HEK293 (cell line): Measurements from ENCODE around the gene NXN.

Experiments used
- CTCF ChIA-PET: fragments of 350-600 bp; formaldehyde crosslinking; extraction: SDS; loops from one replicate; lab custom pipeline; 2021; ENCODE audit warnings: antibody characterized with exemption; lab: Yijun Ruan, JAX
- POLR2A ChIA-PET: fragments of 300-600 bp; formaldehyde crosslinking; extraction: SDS; loops from one replicate; lab custom pipeline; 2020; ENCODE audit warnings: antibody characterized with exemption, inconsistent platforms; lab: Yijun Ruan, JAX
- H3K27ac ChIP-seq: fragments of 200-500 bp; sonication (Bioruptor generic); 2 replicates; pipeline ENCODE4 v1.5.1; 2014; ENCODE audit warnings: low read depth, low read length, control low read depth, inconsistent platforms; ENCODE audit errors: extremely low read depth
- H3K36me3 ChIP-seq, 2 experiments: fragments of 200-500 bp in 1 of 2; sonication (Bioruptor generic) in 1 of 2; 1 replicate in 1 of 2; 2 replicates in 1 of 2; pipeline ENCODE4 v1.5.1; 2014 to 2017; ENCODE audit warnings: inconsistent platforms in 2 of 2, low read length in 2 of 2; ENCODE audit not compliant: control insufficient read depth in 2 of 2, insufficient read depth in 1 of 2
- H3K4me1 ChIP-seq: fragments of 200-500 bp; sonication (Bioruptor generic); 2 replicates; pipeline ENCODE4 v1.5.1; 2014; ENCODE audit warnings: mild to moderate bottlenecking, low read length, inconsistent platforms; ENCODE audit not compliant: control insufficient read depth, insufficient read depth
- H3K4me3 ChIP-seq: 2 replicates; pipeline ENCODE4 v1.5.1; 2011; ENCODE audit warnings: low read depth, mild to moderate bottlenecking, control low read depth, low read length, moderate library complexity
- H3K9me3 ChIP-seq: fragments of 200-500 bp; sonication (Bioruptor generic); 2 replicates; pipeline ENCODE4 v1.5.1; 2014; ENCODE audit warnings: low read depth, low read length, inconsistent platforms; ENCODE audit not compliant: control insufficient read depth, insufficient read depth
- ATF2 ChIP-seq: fragments of 450-650 bp; formaldehyde crosslinking; IDR thresholded peaks from 2 replicates; pipeline ENCODE4 v1.5.1; 2016; ENCODE audit warnings: missing biosample characterization, missing genetic modification characterization, low read depth
- GLI2 ChIP-seq: fragments of 450-650 bp; formaldehyde crosslinking; IDR thresholded peaks from 2 replicates; pipeline ENCODE4; 2017; ENCODE audit warnings: missing biosample characterization, missing genetic modification characterization, low read depth, borderline replicate concordance
- GLIS2 ChIP-seq: fragments of 450-650 bp; formaldehyde crosslinking; IDR thresholded peaks from 2 replicates; pipeline ENCODE4 v1.5.1; 2016; ENCODE audit warnings: missing biosample characterization, missing genetic modification characterization
- KLF1 ChIP-seq: fragments of 450-650 bp; formaldehyde crosslinking; IDR thresholded peaks from 2 replicates; pipeline ENCODE4 v1.5.1; 2016; ENCODE audit warnings: missing biosample characterization, missing genetic modification characterization
- MZF1 ChIP-seq: fragments of 450-650 bp; formaldehyde crosslinking; IDR thresholded peaks from 2 replicates; pipeline ENCODE4 v1.5.1; 2017; ENCODE audit warnings: missing biosample characterization, missing genetic modification characterization, borderline replicate concordance
- ZBTB21 ChIP-seq: fragments of 450-650 bp; formaldehyde crosslinking; IDR thresholded peaks from 2 replicates; pipeline ENCODE4 v1.5.1; 2017; ENCODE audit warnings: missing biosample characterization, missing genetic modification characterization
- ZFP41 ChIP-seq: fragments of 450-650 bp; formaldehyde crosslinking; IDR thresholded peaks from 2 replicates; pipeline ENCODE4 v1.5.1; 2016; ENCODE audit warnings: missing biosample characterization, missing genetic modification characterization, borderline replicate concordance
- ZNF121 ChIP-seq: fragments of 450-650 bp; formaldehyde crosslinking; IDR thresholded peaks from 2 replicates; pipeline ENCODE4 v1.5.1; 2016; ENCODE audit warnings: missing biosample characterization, missing genetic modification characterization
- ZNF155 ChIP-seq: fragments of 450-650 bp; formaldehyde crosslinking; IDR thresholded peaks from 2 replicates; pipeline ENCODE4 v1.5.1; 2016; ENCODE audit warnings: missing biosample characterization, missing genetic modification characterization
- ZNF174 ChIP-seq: fragments of 450-650 bp; formaldehyde crosslinking; IDR thresholded peaks from 2 replicates; pipeline ENCODE4 v1.5.0; 2017; ENCODE audit warnings: missing biosample characterization, mild to moderate bottlenecking, missing genetic modification characterization
- ZNF184 ChIP-seq: fragments of 450-650 bp; IDR thresholded peaks from 2 replicates; pipeline ENCODE4 v1.5.1; 2018; ENCODE audit warnings: missing biosample characterization, mild to moderate bottlenecking, missing genetic modification characterization
- ZNF202 ChIP-seq: fragments of 450-650 bp; formaldehyde crosslinking; IDR thresholded peaks from 2 replicates; pipeline ENCODE4 v1.5.1; 2016; ENCODE audit warnings: missing biosample characterization, missing genetic modification characterization, borderline replicate concordance
- ZNF302 ChIP-seq: fragments of 450-650 bp; formaldehyde crosslinking; IDR thresholded peaks from 2 replicates; pipeline ENCODE4 v1.5.1; 2016; ENCODE audit warnings: missing biosample characterization, missing genetic modification characterization, low read depth
- ZNF426 ChIP-seq: fragments of 450-650 bp; formaldehyde crosslinking; IDR thresholded peaks from 2 replicates; pipeline ENCODE4 v1.5.1; 2017; ENCODE audit warnings: missing biosample characterization, missing genetic modification characterization, mild to moderate bottlenecking, inconsistent platforms, moderate library complexity
- ZNF626 ChIP-seq: fragments of 450-650 bp; sonication (Bioruptor Pico); formaldehyde crosslinking; IDR thresholded peaks from 2 replicates; pipeline ENCODE4 v1.5.1; 2018; ENCODE audit warnings: missing biosample characterization, missing genetic modification characterization, inconsistent platforms
- ZNF658 ChIP-seq: fragments of 450-650 bp; formaldehyde crosslinking; IDR thresholded peaks from 2 replicates; pipeline ENCODE4; 2016; ENCODE audit warnings: missing biosample characterization, missing genetic modification characterization
- ZNF747 ChIP-seq: fragments of 450-650 bp; formaldehyde crosslinking; IDR thresholded peaks from 2 replicates; pipeline ENCODE4 v1.5.1; 2016; ENCODE audit warnings: missing biosample characterization, missing genetic modification characterization
- ZSCAN18 ChIP-seq: fragments of 450-650 bp; formaldehyde crosslinking; IDR thresholded peaks from 2 replicates; pipeline ENCODE4 v1.5.1; 2016; ENCODE audit warnings: missing biosample characterization, missing genetic modification characterization
- TF ChIP-seq, protein P1 (sequence below): fragments of 450-650 bp; formaldehyde crosslinking; optimal IDR thresholded peaks from 2 replicates; pipeline ENCODE3; 2016; ENCODE audit warnings: missing biosample characterization, mild to moderate bottlenecking, missing genetic modification characterization
- TF ChIP-seq, protein P2 (sequence below): fragments of 450-650 bp; IDR thresholded peaks from 2 replicates; pipeline ENCODE4 v1.5.1; 2018; ENCODE audit warnings: missing biosample characterization, mild to moderate bottlenecking, missing genetic modification characterization
- TF ChIP-seq, protein P3 (sequence below): fragments of 450-650 bp; formaldehyde crosslinking; IDR thresholded peaks from 2 replicates; pipeline ENCODE4 v1.5.0; 2017; ENCODE audit warnings: missing biosample characterization, missing genetic modification characterization, borderline replicate concordance

NXN gene

GRCh38 chr17:1027044-1027443 lies 47.5 kb upstream of the NXN start:
- no peak overlapping the region for H3K27ac ChIP-seq
- H3K4me3 ChIP-seq: no peak overlapping the region
- ChIA-PET CTCF (interaction anchor here (0.6 to 0.7 kb wide), 2 partner anchors 31 to 615 kb away, joined by 3 to 5 read pairs; no protein-coding TSS in a partner anchor), POLR2A (interaction anchor here (0.9 kb wide), 1 partner anchor 22 kb away, joined by 5 read pairs; no protein-coding TSS in a partner anchor)
- H3K9me3 ChIP-seq: no peaks in the 10 kb centered on the region
- no peaks in the 10 kb centered on the region for H3K4me1 ChIP-seq
- TF ChIP-seq ZNF174 (tag by site-specific recombination) (no peak), ZFP41 (tag by site-specific recombination) (no peak), ZNF426 (tag by site-specific recombination) (no peak), ZNF184 (tag by site-specific recombination) (no peak), KLF1 (tag by site-specific recombination) (no peak), ZNF202 (tag by site-specific recombination) (no peak), ZNF747 (tag by site-specific recombination) (no peak), ZNF302 (tag by site-specific recombination) (no peak), MZF1 (tag by site-specific recombination) (no peak)
- TF ChIP-seq, protein P1, sequence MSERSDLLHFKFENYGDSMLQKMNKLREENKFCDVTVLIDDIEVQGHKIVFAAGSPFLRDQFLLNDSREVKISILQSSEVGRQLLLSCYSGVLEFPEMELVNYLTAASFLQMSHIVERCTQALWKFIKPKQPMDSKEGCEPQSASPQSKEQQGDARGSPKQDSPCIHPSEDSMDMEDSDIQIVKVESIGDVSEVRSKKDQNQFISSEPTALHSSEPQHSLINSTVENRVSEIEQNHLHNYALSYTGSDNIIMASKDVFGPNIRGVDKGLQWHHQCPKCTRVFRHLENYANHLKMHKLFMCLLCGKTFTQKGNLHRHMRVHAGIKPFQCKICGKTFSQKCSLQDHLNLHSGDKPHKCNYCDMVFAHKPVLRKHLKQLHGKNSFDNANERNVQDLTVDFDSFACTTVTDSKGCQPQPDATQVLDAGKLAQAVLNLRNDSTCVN (tag by site-specific recombination): no peak
- TF ChIP-seq, protein P2, sequence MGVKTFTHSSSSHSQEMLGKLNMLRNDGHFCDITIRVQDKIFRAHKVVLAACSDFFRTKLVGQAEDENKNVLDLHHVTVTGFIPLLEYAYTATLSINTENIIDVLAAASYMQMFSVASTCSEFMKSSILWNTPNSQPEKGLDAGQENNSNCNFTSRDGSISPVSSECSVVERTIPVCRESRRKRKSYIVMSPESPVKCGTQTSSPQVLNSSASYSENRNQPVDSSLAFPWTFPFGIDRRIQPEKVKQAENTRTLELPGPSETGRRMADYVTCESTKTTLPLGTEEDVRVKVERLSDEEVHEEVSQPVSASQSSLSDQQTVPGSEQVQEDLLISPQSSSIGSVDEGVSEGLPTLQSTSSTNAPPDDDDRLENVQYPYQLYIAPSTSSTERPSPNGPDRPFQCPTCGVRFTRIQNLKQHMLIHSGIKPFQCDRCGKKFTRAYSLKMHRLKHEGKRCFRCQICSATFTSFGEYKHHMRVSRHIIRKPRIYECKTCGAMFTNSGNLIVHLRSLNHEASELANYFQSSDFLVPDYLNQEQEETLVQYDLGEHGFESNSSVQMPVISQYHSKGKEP (tag by site-specific recombination): no peak
- H3K36me3 ChIP-seq: peaks cover 0 to 10% of the 10 kb centered on the region in 2 experiments; a peak in 1 of 3 replicates

DNA sequence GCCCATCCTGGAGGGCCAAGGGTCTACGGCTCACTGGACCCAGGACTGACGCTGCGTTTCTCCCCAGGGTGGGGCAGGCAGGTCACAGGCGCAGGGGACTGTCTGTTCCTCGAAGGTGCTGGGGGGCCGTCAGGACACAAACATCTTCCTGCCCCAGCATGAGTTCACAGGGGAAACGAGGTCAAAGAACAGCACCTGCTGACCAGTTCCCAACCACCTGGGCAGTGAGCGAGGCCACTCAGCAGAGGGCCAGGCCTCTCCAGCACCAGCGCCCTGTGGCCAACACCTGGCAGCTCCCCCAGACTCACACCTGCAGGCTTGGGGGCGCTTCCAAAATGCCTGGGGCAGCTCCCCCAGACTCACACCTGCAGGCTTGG lies 47.0 kb upstream of the NXN start:
- H3K9me3 ChIP-seq: no peaks in the 10 kb centered on the region
- TF ChIP-seq ATF2 (tag by site-specific recombination): no peak
- TF ChIP-seq GLIS2 (tag by site-specific recombination): 0 out of 2 replicates have a peak, but pooled peaks have one; percentile 14
- H3K4me1 ChIP-seq: no peaks in the 10 kb centered on the region
- no peak overlapping the region for H3K27ac ChIP-seq
- ChIA-PET POLR2A (interaction anchor here (0.9 kb wide), 1 partner anchor 22 kb away, joined by 5 read pairs; no protein-coding TSS in a partner anchor), CTCF (interaction anchor here (0.7 kb wide), 1 partner anchor 614 kb away, joined by 5 read pairs; no protein-coding TSS in a partner anchor)
- no peak overlapping the region for H3K4me3 ChIP-seq
- peaks cover 0 to 10% of the 10 kb centered on the region in 2 experiments; a peak in 1 of 3 replicates for H3K36me3 ChIP-seq

DNA sequence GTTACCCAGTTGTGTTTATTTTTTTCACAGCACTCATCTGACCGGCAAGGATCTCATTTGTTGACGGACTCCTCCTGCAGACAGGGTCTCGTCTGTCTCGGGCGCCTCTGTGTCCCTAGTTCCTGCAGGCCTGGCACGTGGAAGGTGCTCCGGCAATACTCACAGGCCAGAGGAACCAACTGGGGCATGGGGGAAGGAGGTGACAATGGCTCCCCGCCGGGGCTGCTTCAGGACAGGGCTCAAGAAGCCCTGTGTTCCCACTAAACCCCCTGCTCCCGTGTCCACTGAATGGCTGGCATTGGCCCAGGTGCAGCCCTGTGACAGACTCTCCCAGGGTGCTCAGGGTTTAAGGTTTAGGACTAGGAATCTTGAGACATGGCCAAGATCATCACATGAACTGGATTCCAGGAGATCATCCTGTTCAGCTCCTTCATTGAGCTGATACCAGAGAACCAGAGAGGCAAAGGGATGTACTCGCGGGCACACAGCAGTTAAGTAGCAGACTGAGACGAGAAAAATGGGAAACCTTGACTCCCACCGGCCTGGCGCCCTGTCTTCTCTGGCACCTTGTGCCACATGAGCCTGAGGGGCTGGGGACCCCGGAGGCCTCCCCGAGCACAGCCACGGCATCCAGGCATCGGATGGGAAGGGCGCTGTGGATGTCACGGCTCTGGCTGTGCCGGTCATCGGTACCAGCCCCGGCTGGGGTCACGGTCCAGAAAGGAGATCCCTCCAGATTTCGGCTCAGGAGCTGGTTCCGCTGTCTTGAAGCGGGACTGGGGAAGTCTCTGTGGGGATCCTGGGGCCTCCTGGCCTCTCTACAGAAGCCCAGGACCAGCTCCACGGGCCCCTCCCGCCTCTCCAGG lies 46.4 kb upstream of the NXN start:
- POLR2A ChIA-PET: no interaction called here
- H3K4me3 ChIP-seq: no peak overlapping the region
- CTCF ChIA-PET: interaction anchor here (0.7 kb wide), 1 partner anchor 613 kb away, joined by 5 read pairs; no protein-coding TSS in a partner anchor
- peaks cover 0 to 10% of the 10 kb centered on the region in 2 experiments; a peak in 1 of 3 replicates for H3K36me3 ChIP-seq
- no peaks in the 10 kb centered on the region for H3K9me3 ChIP-seq
- H3K27ac ChIP-seq: no peak overlapping the region
- H3K4me1 ChIP-seq: no peaks in the 10 kb centered on the region
- TF ChIP-seq GLI2 (tag by site-specific recombination) (no peak), KLF1 (tag by site-specific recombination) (no peak), ZSCAN18 (tag by site-specific recombination) (no peak), ZNF626 (no peak), ZBTB21 (tag by site-specific recombination) (no peak), ZNF121 (tag by site-specific recombination) (no peak), ZNF155 (tag by site-specific recombination) (no peak), ZNF658 (tag by site-specific recombination) (no peak)
- TF ChIP-seq, protein P3, sequence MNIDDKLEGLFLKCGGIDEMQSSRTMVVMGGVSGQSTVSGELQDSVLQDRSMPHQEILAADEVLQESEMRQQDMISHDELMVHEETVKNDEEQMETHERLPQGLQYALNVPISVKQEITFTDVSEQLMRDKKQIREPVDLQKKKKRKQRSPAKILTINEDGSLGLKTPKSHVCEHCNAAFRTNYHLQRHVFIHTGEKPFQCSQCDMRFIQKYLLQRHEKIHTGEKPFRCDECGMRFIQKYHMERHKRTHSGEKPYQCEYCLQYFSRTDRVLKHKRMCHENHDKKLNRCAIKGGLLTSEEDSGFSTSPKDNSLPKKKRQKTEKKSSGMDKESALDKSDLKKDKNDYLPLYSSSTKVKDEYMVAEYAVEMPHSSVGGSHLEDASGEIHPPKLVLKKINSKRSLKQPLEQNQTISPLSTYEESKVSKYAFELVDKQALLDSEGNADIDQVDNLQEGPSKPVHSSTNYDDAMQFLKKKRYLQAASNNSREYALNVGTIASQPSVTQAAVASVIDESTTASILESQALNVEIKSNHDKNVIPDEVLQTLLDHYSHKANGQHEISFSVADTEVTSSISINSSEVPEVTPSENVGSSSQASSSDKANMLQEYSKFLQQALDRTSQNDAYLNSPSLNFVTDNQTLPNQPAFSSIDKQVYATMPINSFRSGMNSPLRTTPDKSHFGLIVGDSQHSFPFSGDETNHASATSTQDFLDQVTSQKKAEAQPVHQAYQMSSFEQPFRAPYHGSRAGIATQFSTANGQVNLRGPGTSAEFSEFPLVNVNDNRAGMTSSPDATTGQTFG (tag by site-specific recombination): no peak
